NCI-H1105 (cell line): Measurements from ENCODE around the gene TFAP2E.

Experiments used
- DNase-seq: peaks from one replicate; lab custom pipeline; 2025; lab: John Stamatoyannopoulos, UW

Gene TFAP2E

GRCh38 chr1:35595684-35596083 is 22.6 kb downstream of the TFAP2E start:
- DNase-seq, result no peak

GRCh38 chr1:35597870-35598269 is 24.8 kb downstream of the TFAP2E start:
- no peak for DNase-seq

GRCh38 chr1:35598895-35599294 is 25.8 kb downstream of the TFAP2E start:
- no peak for DNase-seq

GRCh38 chr1:35599411-35599810 is 26.3 kb downstream of the TFAP2E start:
- DNase-seq, result no peak

GRCh38 chr1:35600593-35600992 is 27.5 kb downstream of the TFAP2E start:
- no peak for DNase-seq

- no peak for DNase-seq
Observed at GRCh38 chr1:35603468-35603867, 30.4 kb downstream of the TFAP2E start.

- no peak for DNase-seq
Observed at GRCh38 chr1:35603941-35604340, 30.8 kb downstream of the TFAP2E start.

- no peak for DNase-seq
Observed at GRCh38 chr1:35605071-35605866, 32.2 kb downstream of the TFAP2E start.

GRCh38 chr1:35605867-35606182 is 32.7 kb downstream of the TFAP2E start:
- no peak for DNase-seq

GRCh38 chr1:35611655-35612054 is 38.5 kb downstream of the TFAP2E start:
- DNase-seq, result no peak

- no peak for DNase-seq
Observed at GRCh38 chr1:35615440-35615839, 42.3 kb downstream of the TFAP2E start.

GRCh38 chr1:35619237-35620121 is 46.4 kb downstream of the TFAP2E start:
- no peak for DNase-seq

GRCh38 chr1:35622510-35623178 is 49.5 kb downstream of the TFAP2E start:
- DNase-seq, result no peak

GRCh38 chr1:35623832-35624231 is 50.7 kb downstream of the TFAP2E start:
- no peak for DNase-seq

GRCh38 chr1:35629051-35629450 is 55.9 kb downstream of the TFAP2E start:
- no peak for DNase-seq

GRCh38 chr1:35631396-35631795 is 58.3 kb downstream of the TFAP2E start:
- no peak for DNase-seq

GRCh38 chr1:35633547-35633946 is 60.4 kb downstream of the TFAP2E start:
- DNase-seq, result no peak

GRCh38 chr1:35637401-35637809 is 64.3 kb downstream of the TFAP2E start:
- DNase-seq, result no peak

- DNase-seq, result no peak
Observed at GRCh38 chr1:35640380-35641232, 67.5 kb downstream of the TFAP2E start.

GRCh38 chr1:35641233-35641866 is 68.2 kb downstream of the TFAP2E start, which contains the start of gene PSMB2:
PSMB2 (minus strand) TSS chr1:35641526; CDS start chr1:35641432, 94 bp downstream.
- peak; percentile 96 for DNase-seq

- no peak for DNase-seq
Observed at GRCh38 chr1:35642471-35642955, 69.4 kb downstream of the TFAP2E start.
